Tibial artery (tissue), 4 donors: Measurements from ENCODE around the gene TEX261.
"Not testable (repeated sequence)": the region's sequence is repeated elsewhere in the genome, so short reads cannot be mapped to it uniquely, and the experiment has no call there.

Source experiments
- DNase-seq, 2 donors: peaks; one replicate each; pipeline ENCODE4 v3.0.0-alpha.2; 2019
- H3K27ac ChIP-seq, 2 donors: fragments of 200-600 bp; sonication (generic) in 1 of 2; 1 replicate in 1 of 2; 2 replicates in 1 of 2; pipeline ENCODE4 v1.5.1; 2018 to 2019; ENCODE audit warnings: mild to moderate bottlenecking in 1 of 2
- H3K27me3 ChIP-seq, 2 donors: fragments of 200-600 bp; sonication (generic) in 1 of 2; one replicate each; pipeline versions ENCODE4 v1.5.1 to v1.6.0; 2016 to 2019
- H3K36me3 ChIP-seq, 3 donors: fragments of 200-600 bp; sonication (generic) in 2 of 3; one replicate each; pipeline ENCODE4 v1.5.1; 2016 to 2019; ENCODE audit warnings: mild to moderate bottlenecking in 2 of 3
- H3K4me1 ChIP-seq, 4 donors: fragments of 200-600 bp; sonication (generic) in 2 of 4; 1 replicate in 3 of 4; 2 replicates in 1 of 4; pipeline ENCODE4 v1.5.1; 2016 to 2019
- H3K4me3 ChIP-seq, 2 donors: fragments of 200-600 bp; sonication (generic) in 1 of 2; 1 replicate in 1 of 2; 2 replicates in 1 of 2; pipeline ENCODE4 v1.5.1; 2018 to 2019; ENCODE audit warnings: mild to moderate bottlenecking in 2 of 2
- H3K9me3 ChIP-seq, 3 donors: fragments of 200-600 bp; sonication (generic) in 1 of 3; one replicate each; pipeline ENCODE4 v1.5.1; 2016 to 2019
- CTCF ChIP-seq, 2 experiments: fragments of 200-600 bp in 1 of 2; fragments of 450-650 bp in 1 of 2; IDR thresholded peaks; one replicate each; pipeline ENCODE4 v1.5.1; 2017 to 2019; ENCODE audit warnings: antibody characterized with exemption in 2 of 2, mild to moderate bottlenecking in 1 of 2, moderate library complexity in 1 of 2
- intact Hi-C: fragments of 100-400 bp; cut with DNase I; formaldehyde crosslinking; loops from one replicate; pipeline ENCODE4 v1.15.0; 2023; ENCODE audit warnings: low total_unique reads

The TEX261 gene

DNA sequence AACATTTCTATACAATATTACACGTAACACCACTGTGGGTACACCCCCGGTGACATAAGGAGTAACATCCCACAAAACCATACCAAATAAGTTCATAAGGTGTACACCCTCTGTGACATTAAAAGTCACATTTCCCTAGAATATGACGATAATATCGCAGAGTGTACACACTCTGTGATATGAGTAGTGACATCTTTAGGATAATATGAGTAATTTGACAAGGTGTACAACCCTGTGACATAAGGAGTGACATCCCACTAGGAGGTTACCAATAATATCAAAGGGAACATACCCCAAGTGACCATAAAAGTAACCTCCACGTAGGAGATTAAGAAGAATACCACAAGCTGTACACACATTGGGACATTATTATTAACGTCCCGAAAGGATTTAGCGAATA lies 24.0 kb upstream of the TEX261 start:
- no peak overlapping the region for H3K27ac ChIP-seq
- H3K36me3 ChIP-seq: no peaks in the 10 kb centered on the region
- no peak for TF ChIP-seq CTCF (IDR thresholded peaks at IDR 0.05)
- intact Hi-C loops: no loop called here
- H3K4me1 ChIP-seq: no peaks in the 10 kb centered on the region
- peaks cover 0 to 3% of the 10 kb centered on the region in 2 donors for H3K27me3 ChIP-seq
- H3K9me3 ChIP-seq: no peaks in the 10 kb centered on the region
- no peak overlapping the region for H3K4me3 ChIP-seq
- no peak for DNase-seq

- H3K4me3 ChIP-seq, DNase-seq, intact Hi-C loops, H3K27ac ChIP-seq, H3K9me3 ChIP-seq, H3K36me3 ChIP-seq, H3K4me1 ChIP-seq: not testable (repeated sequence)
- peaks cover 0 to 16% of the 10 kb centered on the region in 2 donors for H3K27me3 ChIP-seq
Observed at GRCh38 chr2:71011786-71012185, 17.1 kb upstream of the TEX261 start.

GRCh38 chr2:71008342-71008741 lies 13.7 kb upstream of the TEX261 start:
- intact Hi-C loops: no loop called here
- H3K27me3 ChIP-seq: peaks cover 0 to 23% of the 10 kb centered on the region in 2 donors
- no peak for DNase-seq
- H3K27ac ChIP-seq: no peak overlapping the region
- H3K36me3 ChIP-seq: no peaks in the 10 kb centered on the region
- H3K9me3 ChIP-seq: no peaks in the 10 kb centered on the region
- no peak overlapping the region for H3K4me3 ChIP-seq
- no peak for TF ChIP-seq CTCF (IDR thresholded peaks at IDR 0.05)
- H3K4me1 ChIP-seq: no peaks in the 10 kb centered on the region

- Histone ChIP-seq H3K27ac (no peak overlapping the region), H3K27me3 (peaks cover 0 to 27% of the 10 kb centered on the region in 2 donors), H3K4me3 (no peak overlapping the region), H3K9me3 (no peaks in the 10 kb centered on the region), H3K36me3 (no peaks in the 10 kb centered on the region), H3K4me1 (no peaks in the 10 kb centered on the region)
- intact Hi-C loops: no loop called here
- no peak for TF ChIP-seq CTCF (IDR thresholded peaks at IDR 0.05)
- DNase-seq: no peak
Observed at GRCh38 chr2:71006955-71007799, 12.5 kb upstream of the TEX261 start.

DNA sequence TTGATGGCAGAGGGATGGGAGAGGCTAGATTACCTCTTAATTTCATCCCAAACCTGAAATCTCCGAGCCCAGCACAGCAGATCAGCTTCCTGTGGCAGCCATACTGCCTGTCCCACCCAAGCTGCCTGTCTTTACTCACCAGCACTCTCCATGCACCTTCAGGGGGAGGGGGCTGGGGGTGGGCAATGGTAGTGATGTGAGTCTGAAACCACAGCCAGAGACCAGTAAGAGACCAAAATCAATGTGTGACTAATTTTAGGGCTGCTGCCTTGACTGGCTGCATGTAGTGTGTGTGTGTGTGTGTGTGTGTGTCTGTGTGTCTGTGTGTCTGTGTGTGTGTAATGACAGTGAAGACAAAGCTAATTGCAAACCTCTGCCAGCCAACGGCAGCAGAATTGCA lies 11.7 kb upstream of the TEX261 start:
- intact Hi-C loops: no loop called here
- Histone ChIP-seq H3K27me3 (peaks cover 0 to 23% of the 10 kb centered on the region in 2 donors), H3K4me1 (peaks cover 0 to 2% (median under 1%) of the 10 kb centered on the region in 4 donors), H3K4me3 (no peak overlapping the region), H3K9me3 (no peaks in the 10 kb centered on the region), H3K27ac (no peak overlapping the region), H3K36me3 (no peaks in the 10 kb centered on the region)
- DNase-seq: no peak
- TF ChIP-seq CTCF (IDR thresholded peaks at IDR 0.05): no peak

DNA sequence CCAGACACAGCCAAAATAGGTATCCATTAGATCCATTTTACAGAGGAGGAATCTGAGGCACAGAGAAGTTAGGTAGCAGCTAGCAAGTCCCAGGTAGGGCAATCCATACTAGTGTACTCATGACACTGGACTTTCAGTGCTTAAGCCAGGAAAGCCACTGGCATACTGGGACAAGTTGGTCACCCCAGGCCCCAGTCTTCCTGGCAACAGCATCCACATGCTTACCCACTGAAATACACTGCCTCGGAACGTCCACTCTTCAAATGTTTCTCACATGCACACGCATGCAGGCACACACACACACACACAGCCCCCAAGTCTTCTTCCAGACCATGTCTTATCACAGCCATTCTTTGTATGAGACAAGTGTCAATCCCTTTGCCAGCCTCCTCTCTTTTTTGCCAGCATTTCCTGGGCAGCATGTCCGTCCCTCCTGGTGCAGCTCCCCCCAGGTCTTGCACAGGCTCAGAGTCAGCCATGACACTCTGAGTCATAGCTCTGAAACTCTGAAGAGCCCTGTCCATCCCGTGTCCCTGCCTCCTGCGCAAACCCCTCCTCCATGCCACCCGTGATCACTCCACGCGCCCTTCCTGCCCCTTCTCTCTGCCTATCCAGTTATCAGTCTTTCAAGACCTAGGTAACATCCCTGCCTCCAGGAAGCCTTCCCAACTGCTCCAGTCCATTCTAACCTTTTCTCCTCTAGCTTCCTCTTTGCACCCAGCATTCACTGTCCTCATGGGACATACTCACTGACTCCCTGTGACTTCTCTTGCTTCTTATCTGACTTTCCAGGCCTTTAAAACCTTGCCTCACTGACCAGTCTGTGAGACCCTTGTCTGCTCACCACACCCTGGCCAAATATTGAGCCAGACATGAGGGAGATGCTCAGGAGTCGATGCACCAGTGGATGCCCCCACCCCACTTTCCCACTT lies 10.9 kb upstream of the TEX261 start:
- H3K4me1 ChIP-seq: peaks cover 0 to 9% (median 7%) of the 10 kb centered on the region in 4 donors
- intact Hi-C loops: no loop called here
- TF ChIP-seq CTCF (IDR thresholded peaks at IDR 0.05): no peak
- no peaks in the 10 kb centered on the region for H3K36me3 ChIP-seq
- no peak overlapping the region for H3K4me3 ChIP-seq
- H3K27ac ChIP-seq: no peak overlapping the region
- no peak for DNase-seq
- H3K27me3 ChIP-seq: peaks cover 0 to 22% of the 10 kb centered on the region in 2 donors
- H3K9me3 ChIP-seq: no peaks in the 10 kb centered on the region
